Measurements from ENCODE around the gene IMMP2L. TPM values are rescaled to one million over a fixed set of nuclear protein-coding genes. Genes with fewer than 3 reads are reported as not detected.

IMMP2L gene
- total and polyA plus RNA-seq, 2 of the 8 experiments (the other 6 are each of a cell fraction or from before 2014, with no cell fraction given): 2.3 to 10.1 TPM

GRCh38 chr7:110626414-110626813 is 935.9 kb downstream of the IMMP2L start (continued):
- no peak for TF ChIP-seq CHD7 (IDR thresholded peaks at IDR 0.05; ENCODE audit: insufficient replicate concordance, low read length)
- no peak for TF ChIP-seq SIRT6 (IDR thresholded peaks at IDR 0.05; ENCODE audit: low read length)
- TF ChIP-seq SUZ12 (IDR thresholded peaks at IDR 0.05; ENCODE audit: low read length): no peak

Data from H1 (cell line).